HCT116 (cell line): ENCODE data around the gene DPP6.

Source experiments
- CTCF ChIP-seq, 3 experiments: fragments of 200-600 bp in 1 of 3; sonication (generic) in 1 of 3; IDR thresholded peaks in 2 of 3; conservative IDR thresholded peaks in 1 of 3; 2 replicates each; pipeline ENCODE4 v1.5.1; 2012 to 2017; ENCODE audit warnings: low read depth in 2 of 3, low read length in 2 of 3, antibody characterized with exemption in 1 of 3, borderline replicate concordance in 1 of 3, control low read depth in 1 of 3, mild to moderate bottlenecking in 1 of 3, mixed read lengths in 1 of 3, mixed run types in 1 of 3, moderate library complexity in 1 of 3; ENCODE audit not compliant: insufficient read depth in 1 of 3
- EZH2 ChIP-seq: fragments of 200-600 bp; sonication (generic); IDR thresholded peaks from 2 replicates; pipeline ENCODE4 v1.6.1; 2017; ENCODE audit warnings: antibody characterized with exemption, mixed run types
- EZH2phosphoT487 ChIP-seq: fragments of 200-600 bp; IDR thresholded peaks from 2 replicates; pipeline ENCODE4 v1.6.1; 2018; ENCODE audit warnings: antibody characterized with exemption, borderline replicate concordance
- MAX ChIP-seq: IDR thresholded peaks from 2 replicates; pipeline ENCODE4 v1.6.1; 2012
- POLR2A ChIP-seq: IDR thresholded peaks from 2 replicates; pipeline ENCODE4 v1.7.0; 2011; ENCODE audit warnings: borderline replicate concordance; ENCODE audit not compliant: insufficient read depth, insufficient read length; ENCODE audit errors: extremely low read depth
- POLR2AphosphoS5 ChIP-seq: IDR thresholded peaks from 2 replicates; pipeline ENCODE4 v1.6.1; 2011; ENCODE audit warnings: mild to moderate bottlenecking, low read depth, low read length, moderate library complexity
- SP1 ChIP-seq: IDR thresholded peaks from 2 replicates; pipeline ENCODE4 v1.6.1; 2012; ENCODE audit warnings: low read depth
- TCF7L2 ChIP-seq: IDR thresholded peaks from 2 replicates; pipeline ENCODE4 v1.7.0; 2011; ENCODE audit warnings: borderline replicate concordance, inconsistent platforms; ENCODE audit not compliant: insufficient read depth, insufficient read length; ENCODE audit errors: extremely low read depth

- TF ChIP-seq POLR2AphosphoS5 (no peak), POLR2A (no peak), CTCF (IDR thresholded peaks at IDR 0.05 in 2 of 3, conservative IDR thresholded peaks at IDR 0.05 in 1 of 3; ENCODE audit: borderline replicate concordance in 1 of 3, insufficient read depth in 1 of 3, low read depth in 2 of 3, low read length in 2 of 3) (no peak), MAX (no peak), EZH2 (no peak), TCF7L2 (no peak), EZH2phosphoT487 (no peak), SP1 (no peak)
These were observed 579.0 kb downstream of the DPP6 start for GRCh38 chr7:154631162-154631561.
